ENCODE measurements around the gene TRIO.

Gene TRIO

DNA sequence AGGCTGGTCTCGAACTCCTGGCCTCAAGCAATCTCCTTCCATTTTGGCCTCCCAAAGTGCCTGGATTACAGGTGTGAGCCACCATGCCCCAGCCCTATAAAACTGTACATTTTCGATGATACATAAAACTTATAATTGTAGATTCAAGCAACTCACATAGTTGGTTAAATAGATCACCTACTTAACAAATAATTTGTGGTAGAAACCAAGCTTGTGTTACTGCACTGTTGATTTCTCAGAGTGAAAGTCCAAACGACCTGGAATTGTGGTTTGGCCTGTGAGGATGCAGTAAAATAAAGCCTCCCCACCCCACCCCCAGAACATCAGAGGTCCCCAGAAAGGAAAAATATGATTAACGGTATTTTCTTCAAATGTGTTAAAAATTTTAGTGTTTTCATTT, 92.7 kb downstream of the TRIO start:
- Histone ChIP-seq H3K4me1 (ENCODE audit: low read length) (no peaks in the 10 kb centered on the region), H3K4me2 (ENCODE audit: low read depth, low read length) (no peak overlapping the region), H3K9ac (ENCODE audit: low read length) (no peak overlapping the region), H3K79me2 (ENCODE audit: low read length) (peaks cover 62% of the 10 kb centered on the region), H4K20me1 (ENCODE audit: insufficient read depth, low read length) (no peaks in the 10 kb centered on the region), H3K9me3 (replicated peaks; ENCODE audit: insufficient read depth, low read length) (no peaks in the 10 kb centered on the region), H3K4me3 (ENCODE audit: low read length) (no peak overlapping the region), H3K9me2 (replicated peaks; ENCODE audit: insufficient read depth, low read length) (no peaks in the 10 kb centered on the region), H2AFZ (ENCODE audit: low read length) (no peak overlapping the region), H3K27ac (ENCODE audit: low read length) (no peak overlapping the region), H3F3A (ENCODE audit: insufficient read depth, low read length) (no peaks in the 10 kb centered on the region), H3K27me3 (replicated peaks; ENCODE audit: insufficient read depth, low read length) (no peaks in the 10 kb centered on the region), H3K36me3 (replicated peaks; ENCODE audit: insufficient read depth, low read length) (no peaks in the 10 kb centered on the region)
- DNase-seq: no peak
- TF ChIP-seq EZH2phosphoT487 (IDR thresholded peaks at IDR 0.05; ENCODE audit: low read length) (no peak), EZH2 (optimal IDR thresholded peaks at IDR 0.05; ENCODE audit: low read depth, low read length) (no peak)
- TF ChIP-seq, protein P1, sequence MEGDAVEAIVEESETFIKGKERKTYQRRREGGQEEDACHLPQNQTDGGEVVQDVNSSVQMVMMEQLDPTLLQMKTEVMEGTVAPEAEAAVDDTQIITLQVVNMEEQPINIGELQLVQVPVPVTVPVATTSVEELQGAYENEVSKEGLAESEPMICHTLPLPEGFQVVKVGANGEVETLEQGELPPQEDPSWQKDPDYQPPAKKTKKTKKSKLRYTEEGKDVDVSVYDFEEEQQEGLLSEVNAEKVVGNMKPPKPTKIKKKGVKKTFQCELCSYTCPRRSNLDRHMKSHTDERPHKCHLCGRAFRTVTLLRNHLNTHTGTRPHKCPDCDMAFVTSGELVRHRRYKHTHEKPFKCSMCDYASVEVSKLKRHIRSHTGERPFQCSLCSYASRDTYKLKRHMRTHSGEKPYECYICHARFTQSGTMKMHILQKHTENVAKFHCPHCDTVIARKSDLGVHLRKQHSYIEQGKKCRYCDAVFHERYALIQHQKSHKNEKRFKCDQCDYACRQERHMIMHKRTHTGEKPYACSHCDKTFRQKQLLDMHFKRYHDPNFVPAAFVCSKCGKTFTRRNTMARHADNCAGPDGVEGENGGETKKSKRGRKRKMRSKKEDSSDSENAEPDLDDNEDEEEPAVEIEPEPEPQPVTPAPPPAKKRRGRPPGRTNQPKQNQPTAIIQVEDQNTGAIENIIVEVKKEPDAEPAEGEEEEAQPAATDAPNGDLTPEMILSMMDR (IDR thresholded peaks at IDR 0.05; ENCODE audit: low read length): no peak

DNA sequence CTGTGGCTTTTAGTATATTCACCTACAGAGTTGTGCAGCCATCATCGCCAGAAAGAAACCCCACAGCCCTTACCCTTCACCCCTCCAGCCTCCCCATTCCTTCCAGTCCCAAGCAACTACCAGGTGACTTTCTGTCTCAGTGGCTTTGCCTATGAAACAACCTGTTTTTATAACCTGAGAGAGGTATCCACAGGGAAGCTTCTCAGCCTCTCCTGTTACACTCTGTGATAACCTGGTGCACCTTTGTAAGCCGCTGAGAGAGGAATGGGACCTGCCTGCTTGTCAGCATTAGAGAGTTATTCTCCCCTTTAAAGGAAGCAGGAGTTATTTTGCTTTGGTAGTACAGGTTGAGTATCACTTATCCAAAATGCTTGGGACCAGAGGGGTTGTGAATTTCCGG, 93.6 kb downstream of the TRIO start:
- H3F3A ChIP-seq (ENCODE audit: insufficient read depth, low read length): no peaks in the 10 kb centered on the region
- no peak overlapping the region for H3K27ac ChIP-seq (ENCODE audit: low read length)
- H2AFZ ChIP-seq (ENCODE audit: low read length): no peak overlapping the region
- H3K4me2 ChIP-seq (ENCODE audit: low read depth, low read length): no peak overlapping the region
- no peak for DNase-seq
- H3K4me1 ChIP-seq (ENCODE audit: low read length): no peaks in the 10 kb centered on the region
- H3K36me3 ChIP-seq (replicated peaks; ENCODE audit: insufficient read depth, low read length): no peaks in the 10 kb centered on the region
- H3K9ac ChIP-seq (ENCODE audit: low read length): no peak overlapping the region
- no peak for TF ChIP-seq EZH2phosphoT487 (IDR thresholded peaks at IDR 0.05; ENCODE audit: low read length)
- TF ChIP-seq EZH2 (optimal IDR thresholded peaks at IDR 0.05; ENCODE audit: low read depth, low read length): no peak
- TF ChIP-seq, protein P1 (IDR thresholded peaks at IDR 0.05; ENCODE audit: low read length): no peak
- no peaks in the 10 kb centered on the region for H3K27me3 ChIP-seq (replicated peaks; ENCODE audit: insufficient read depth, low read length)
- H3K79me2 ChIP-seq (ENCODE audit: low read length): peaks cover 60% of the 10 kb centered on the region
- H4K20me1 ChIP-seq (ENCODE audit: insufficient read depth, low read length): no peaks in the 10 kb centered on the region
- no peak overlapping the region for H3K4me3 ChIP-seq (ENCODE audit: low read length)
- no peaks in the 10 kb centered on the region for H3K9me2 ChIP-seq (replicated peaks; ENCODE audit: insufficient read depth, low read length)
- H3K9me3 ChIP-seq (replicated peaks; ENCODE audit: insufficient read depth, low read length): no peaks in the 10 kb centered on the region

DNA sequence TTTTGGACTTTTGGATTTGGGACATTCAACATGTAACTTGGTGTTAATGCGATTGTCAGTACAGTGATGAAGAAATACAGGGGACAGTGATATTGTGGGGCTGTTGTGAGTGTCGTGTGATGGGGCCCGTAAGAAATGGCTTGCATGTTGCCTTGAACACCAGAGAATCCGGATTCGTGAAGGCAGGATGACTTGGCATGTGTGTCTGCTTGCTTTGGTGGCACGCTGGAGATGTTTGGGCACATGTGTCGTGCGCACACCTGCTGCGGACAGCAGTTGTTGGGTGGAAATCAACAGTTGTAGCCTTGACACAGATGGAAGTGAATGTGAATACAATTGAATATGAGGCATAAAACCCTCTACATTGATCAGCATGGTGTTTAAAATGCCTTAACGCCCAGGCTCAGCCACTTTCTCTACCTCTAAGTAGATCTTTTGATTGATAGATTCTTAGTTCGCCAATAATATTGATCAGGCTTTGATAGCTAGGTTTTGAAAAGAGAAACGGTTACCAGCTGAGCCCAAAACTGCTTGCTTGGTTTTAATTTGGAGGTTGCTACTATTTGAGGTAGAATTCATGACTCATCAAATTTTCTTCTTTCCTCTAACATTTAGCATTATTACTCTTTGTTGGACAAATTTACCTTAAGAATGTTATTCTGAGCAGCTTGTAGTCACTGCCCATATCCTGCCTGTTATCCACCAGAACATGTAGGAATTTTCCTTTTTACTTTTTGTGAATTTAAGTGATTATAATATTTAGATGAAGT, 94.4 kb downstream of the TRIO start:
- Histone ChIP-seq H3F3A (ENCODE audit: insufficient read depth, low read length) (no peaks in the 10 kb centered on the region), H2AFZ (ENCODE audit: low read length) (no peak overlapping the region), H3K4me3 (ENCODE audit: low read length) (no peak overlapping the region), H4K20me1 (ENCODE audit: insufficient read depth, low read length) (no peaks in the 10 kb centered on the region), H3K9me3 (replicated peaks; ENCODE audit: insufficient read depth, low read length) (no peaks in the 10 kb centered on the region), H3K27me3 (replicated peaks; ENCODE audit: insufficient read depth, low read length) (no peaks in the 10 kb centered on the region), H3K27ac (ENCODE audit: low read length) (no peak overlapping the region), H3K4me1 (ENCODE audit: low read length) (no peaks in the 10 kb centered on the region), H3K9me2 (replicated peaks; ENCODE audit: insufficient read depth, low read length) (no peaks in the 10 kb centered on the region), H3K79me2 (ENCODE audit: low read length) (peaks cover 59% of the 10 kb centered on the region), H3K4me2 (ENCODE audit: low read depth, low read length) (no peak overlapping the region), H3K9ac (ENCODE audit: low read length) (no peak overlapping the region), H3K36me3 (replicated peaks; ENCODE audit: insufficient read depth, low read length) (no peaks in the 10 kb centered on the region)
- no peak for TF ChIP-seq EZH2 (optimal IDR thresholded peaks at IDR 0.05; ENCODE audit: low read depth, low read length)
- TF ChIP-seq, protein P1 (IDR thresholded peaks at IDR 0.05; ENCODE audit: low read length): no peak
- no peak for TF ChIP-seq EZH2phosphoT487 (IDR thresholded peaks at IDR 0.05; ENCODE audit: low read length)
- no peak for DNase-seq
